ENCODE results near the gene VSIG10L.

GRCh38 chr19:51341066-51341465 is 873 bp downstream of the VSIG10L start:
- TF ChIP-seq POLR2A (IDR thresholded peaks at IDR 0.05) = no peak
- TF ChIP-seq CTCF (IDR thresholded peaks at IDR 0.05) = no peak
